NCI-H1092 (cell line): ENCODE data around the gene SHQ1.
"Not testable (repeated sequence)": the region's sequence is repeated elsewhere in the genome, so short reads cannot be mapped to it uniquely, and the experiment has no call there.

Source experiments
- DNase-seq: peaks from one replicate; lab custom pipeline; 2025; lab: John Stamatoyannopoulos, UW

Gene SHQ1

GRCh38 chr3:72748659-72749058 lies 99.6 kb downstream of the SHQ1 start:
- no peak for DNase-seq

- DNase-seq, result no peak
Observed at GRCh38 chr3:72746430-72747411, 101.5 kb downstream of the SHQ1 start.

GRCh38 chr3:72745146-72745999 lies 102.9 kb downstream of the SHQ1 start:
- DNase-seq, result peak; percentile 35

GRCh38 chr3:72744330-72744729 lies 103.9 kb downstream of the SHQ1 start:
- no peak for DNase-seq

GRCh38 chr3:72739531-72740466 lies 108.4 kb downstream of the SHQ1 start:
- DNase-seq, result no peak

GRCh38 chr3:72738752-72739530 lies 109.3 kb downstream of the SHQ1 start:
- peak; percentile 6 for DNase-seq

GRCh38 chr3:72735072-72735471 lies 113.2 kb downstream of the SHQ1 start:
- DNase-seq, result not testable (repeated sequence)

GRCh38 chr3:72733676-72734075 lies 114.6 kb downstream of the SHQ1 start:
- DNase-seq, result no peak

- DNase-seq, result not testable (repeated sequence)
Observed at GRCh38 chr3:72732666-72733345, 115.4 kb downstream of the SHQ1 start.

- DNase-seq, result peak; percentile 14
Observed at GRCh38 chr3:72728958-72729467, 119.2 kb downstream of the SHQ1 start.

GRCh38 chr3:72728329-72728889 lies 119.8 kb downstream of the SHQ1 start:
- no peak for DNase-seq

- no peak for DNase-seq
Observed at GRCh38 chr3:72727726-72728125, 120.5 kb downstream of the SHQ1 start.

- DNase-seq, result no peak
Observed at GRCh38 chr3:72727172-72727571, 121.1 kb downstream of the SHQ1 start.

GRCh38 chr3:72725229-72725628 lies 123.0 kb downstream of the SHQ1 start:
- DNase-seq, result no peak

GRCh38 chr3:72724070-72724469 lies 124.2 kb downstream of the SHQ1 start:
- DNase-seq, result no peak

GRCh38 chr3:72722930-72723726 lies 125.1 kb downstream of the SHQ1 start:
- no peak for DNase-seq

GRCh38 chr3:72721683-72722381 lies 126.4 kb downstream of the SHQ1 start:
- DNase-seq, result no peak

- DNase-seq, result peak; percentile 3
Observed at GRCh38 chr3:72720566-72720965, 127.7 kb downstream of the SHQ1 start.
